Islet precursor cell (in vitro differentiated cells): ENCODE measurements around the gene KAT2B.

Experiments used
- DNase-seq: peaks from one replicate; pipeline ENCODE4 v3.0.0-alpha.2; 2018

Gene KAT2B

GRCh38 chr3:20066850-20067617 is 26.8 kb downstream of the KAT2B start:
- DNase-seq = no peak

GRCh38 chr3:20068512-20069177 is 28.4 kb downstream of the KAT2B start:
- DNase-seq = no peak

GRCh38 chr3:20069178-20069532 is 28.9 kb downstream of the KAT2B start:
- no peak for DNase-seq

- no peak for DNase-seq
These were observed 30.9 kb downstream of the KAT2B start for GRCh38 chr3:20071175-20071574.

- no peak for DNase-seq
These were observed 32.2 kb downstream of the KAT2B start for GRCh38 chr3:20072422-20072821.

GRCh38 chr3:20073068-20073467 is 32.8 kb downstream of the KAT2B start:
- DNase-seq = no peak

GRCh38 chr3:20073683-20074082 is 33.4 kb downstream of the KAT2B start:
- no peak for DNase-seq

GRCh38 chr3:20074226-20075063 is 34.2 kb downstream of the KAT2B start:
- no peak for DNase-seq

- no peak for DNase-seq
These were observed 35.0 kb downstream of the KAT2B start for GRCh38 chr3:20075197-20075596.

GRCh38 chr3:20076296-20076997 is 36.2 kb downstream of the KAT2B start:
- no peak for DNase-seq

- no peak for DNase-seq
These were observed 36.8 kb downstream of the KAT2B start for GRCh38 chr3:20077068-20077467.

GRCh38 chr3:20078194-20078714 is 38.0 kb downstream of the KAT2B start:
- DNase-seq = no peak

GRCh38 chr3:20079621-20080020 is 39.4 kb downstream of the KAT2B start:
- no peak for DNase-seq

GRCh38 chr3:20080956-20081554 is 40.8 kb downstream of the KAT2B start:
- DNase-seq = no peak

GRCh38 chr3:20083253-20083652 is 43.0 kb downstream of the KAT2B start:
- DNase-seq = no peak

GRCh38 chr3:20083953-20084352 is 43.7 kb downstream of the KAT2B start:
- no peak for DNase-seq

- no peak for DNase-seq
These were observed 51.2 kb downstream of the KAT2B start for GRCh38 chr3:20091331-20092047.

- no peak for DNase-seq
These were observed 55.2 kb downstream of the KAT2B start for GRCh38 chr3:20095470-20095869.

- DNase-seq = no peak
These were observed 56.0 kb downstream of the KAT2B start for GRCh38 chr3:20096135-20096685.

GRCh38 chr3:20097015-20097414 is 56.8 kb downstream of the KAT2B start:
- no peak for DNase-seq

GRCh38 chr3:20099060-20099459 is 58.8 kb downstream of the KAT2B start:
- no peak for DNase-seq
